GM23248 (cell line): ENCODE data around the gene RIMS1. TPM values are rescaled to one million over a fixed set of nuclear protein-coding genes. Genes with fewer than 3 reads are reported as not detected.

Source experiments
- DNase-seq: peaks from one replicate; pipeline ENCODE4 v3.0.0-alpha.2; 2015
- H2AFZ ChIP-seq: fragments of 200-600 bp; sonication (generic); 2 replicates; pipeline ENCODE4 v1.6.1; 2016; ENCODE audit warnings: antibody characterized with exemption
- H3F3A ChIP-seq: fragments of 200-600 bp; sonication (generic); 2 replicates; pipeline ENCODE4 v1.6.1; 2016; ENCODE audit warnings: mild to moderate bottlenecking, antibody characterized with exemption, mixed run types; ENCODE audit not compliant: insufficient read depth
- H3K27ac ChIP-seq: fragments of 200-600 bp; sonication (generic); 2 replicates; pipeline ENCODE4 v1.5.1; 2016; ENCODE audit warnings: mild to moderate bottlenecking
- H3K27me3 ChIP-seq: fragments of 200-600 bp; sonication (generic); replicated peaks from 2 replicates; pipeline ENCODE4 v1.6.1; 2016; ENCODE audit warnings: mild to moderate bottlenecking; ENCODE audit not compliant: insufficient read depth
- H3K36me3 ChIP-seq: fragments of 200-600 bp; sonication (generic); 2 replicates; pipeline ENCODE4 v1.6.1; 2016; ENCODE audit warnings: low read depth, mild to moderate bottlenecking
- H3K4me1 ChIP-seq: fragments of 200-600 bp; sonication (generic); 2 replicates; pipeline ENCODE4 v1.6.1; 2016; ENCODE audit warnings: mild to moderate bottlenecking; ENCODE audit not compliant: insufficient read depth
- H3K4me2 ChIP-seq: fragments of 200-600 bp; sonication (generic); one replicate; pipeline ENCODE4 v1.6.1; 2016; ENCODE audit warnings: mild to moderate bottlenecking; ENCODE audit not compliant: unreplicated experiment
- H3K4me3 ChIP-seq: fragments of 200-600 bp; sonication (generic); 2 replicates; pipeline ENCODE4 v1.5.1; 2016; ENCODE audit warnings: mild to moderate bottlenecking
- H3K79me2 ChIP-seq: fragments of 200-600 bp; sonication (generic); 2 replicates; pipeline ENCODE4 v1.6.1; 2016; ENCODE audit warnings: mild to moderate bottlenecking; ENCODE audit not compliant: insufficient read depth
- H3K9ac ChIP-seq: fragments of 200-600 bp; sonication (generic); 2 replicates; pipeline ENCODE4 v1.6.1; 2016; ENCODE audit warnings: mild to moderate bottlenecking
- H3K9me2 ChIP-seq: fragments of 200-600 bp; sonication (generic); 2 replicates; pipeline ENCODE4 v1.6.1; 2016; ENCODE audit warnings: mixed run types, mild to moderate bottlenecking, moderate library complexity; ENCODE audit not compliant: insufficient read depth
- H3K9me3 ChIP-seq: fragments of 200-600 bp; sonication (generic); one replicate; pipeline ENCODE4 v1.6.1; 2017; ENCODE audit warnings: low read depth
- H4K20me1 ChIP-seq: fragments of 200-600 bp; sonication (generic); 2 replicates; pipeline ENCODE4 v1.6.0; 2016; ENCODE audit not compliant: insufficient read depth
- EZH2 ChIP-seq: fragments of 200-600 bp; sonication (generic); IDR thresholded peaks from 2 replicates; pipeline ENCODE4 v1.6.1; 2018; ENCODE audit warnings: antibody characterized with exemption, mild to moderate bottlenecking; ENCODE audit not compliant: insufficient read depth, poor library complexity, severe bottlenecking
- EZH2phosphoT487 ChIP-seq: fragments of 200-600 bp; sonication (generic); IDR thresholded peaks from 2 replicates; pipeline ENCODE4 v1.6.1; 2018; ENCODE audit warnings: antibody characterized with exemption, moderate library complexity, mild to moderate bottlenecking, low read depth; ENCODE audit not compliant: insufficient read depth
- WGBS, 2 experiments: methylation state at CpG; one replicate each; pipeline ENCODE4 v1.1.6; 2015 to 2017; ENCODE audit warnings: low lambda C conversion rate in 2 of 2, low coverage in 1 of 2; ENCODE audit errors: missing lambda C conversion rate in 2 of 2; 5-methylcytosine and 5-hydroxymethylcytosine counted together
- in situ Hi-C: fragments of 300-500 bp; cut with MboI; formaldehyde crosslinking; loops from 2 replicates; pipeline ENCODE4 v1.15.0; 2020
- polyA plus RNA-seq: library from polyadenylated mRNA; unstranded; fragments of >200 nt; fragmentation: Nextera tagmentation; extraction: Ambion mirVana; gene quantifications from 2 replicates; pipeline ENCODE4 v1.2.1, GENCODE V29; 2016
- total RNA-seq: library from RNA; depleted of rRNA; stranded (reverse); fragments of >200 nt; shearing (Covaris generic); gene quantifications from 2 replicates; pipeline ENCODE4 v1.2.3, GENCODE V29; 2014

RIMS1 gene
- total and polyA plus RNA-seq, 2 experiments from 2014 or later: 1.8 to 10.6 TPM

GRCh38 chr6:72416744-72417465 lies 530.6 kb downstream of the RIMS1 start:
- TF ChIP-seq EZH2phosphoT487 (no peak), EZH2 (no peak)
- H3K36me3 ChIP-seq: no peaks in the 10 kb centered on the region
- in situ Hi-C loops: loop anchor here (10.0 kb wide), 2 partner anchors 168 to 768 kb away; no protein-coding TSS in a partner anchor
- no peaks in the 10 kb centered on the region for H3K9me3 ChIP-seq
- no peak overlapping the region for H3K9ac ChIP-seq
- no peak overlapping the region for H3K4me3 ChIP-seq
- H3K27me3 ChIP-seq: no peaks in the 10 kb centered on the region
- no peak overlapping the region for H2AFZ ChIP-seq
- WGBS, 2 experiments: 71 to 86% methylated on average over 6 of the region's 6 CpGs
- no peaks in the 10 kb centered on the region for H3K79me2 ChIP-seq
- H3K27ac ChIP-seq: no peak overlapping the region
- H3K4me1 ChIP-seq: peaks cover 57% of the 10 kb centered on the region
- no peak for DNase-seq
- no peaks in the 10 kb centered on the region for H4K20me1 ChIP-seq
- peaks cover 49% of the 10 kb centered on the region for H3F3A ChIP-seq
- H3K4me2 ChIP-seq: no peak overlapping the region
- no peaks in the 10 kb centered on the region for H3K9me2 ChIP-seq

- in situ Hi-C loops: loop anchor here (10.0 kb wide), 2 partner anchors 167 to 767 kb away; no protein-coding TSS in a partner anchor
- Histone ChIP-seq H3K4me1 (peaks cover 62% of the 10 kb centered on the region), H3F3A (peaks cover 57% of the 10 kb centered on the region), H3K27ac (peak overlapping the region; percentile 69), H3K4me3 (no peak overlapping the region), H3K27me3 (no peaks in the 10 kb centered on the region), H3K79me2 (no peaks in the 10 kb centered on the region), H3K9ac (no peak overlapping the region; the same call in 1 of the 2 replicates), H3K36me3 (no peaks in the 10 kb centered on the region), H3K4me2 (peak overlapping the region; percentile 69), H3K9me3 (no peaks in the 10 kb centered on the region), H4K20me1 (no peaks in the 10 kb centered on the region), H2AFZ (peak overlapping the region; percentile 63), H3K9me2 (no peaks in the 10 kb centered on the region)
- no peak for DNase-seq
- no peak for TF ChIP-seq EZH2
- TF ChIP-seq EZH2phosphoT487: no peak
- 58 to 59% methylated on average over 3 of the region's 3 CpGs for WGBS, 2 experiments
Measured at GRCh38 chr6:72417759-72418158, 531.4 kb downstream of the RIMS1 start.

GRCh38 chr6:72418495-72418894 lies 532.1 kb downstream of the RIMS1 start:
- Histone ChIP-seq H3K36me3 (no peaks in the 10 kb centered on the region), H3K4me3 (0 out of 2 replicates have a peak overlapping the region, but pooled peaks have one; percentile 13), H3K4me1 (peaks cover 69% of the 10 kb centered on the region), H2AFZ (peak overlapping the region; percentile 63), H3F3A (peaks cover 65% of the 10 kb centered on the region), H3K27me3 (no peaks in the 10 kb centered on the region), H3K27ac (peak overlapping the region; percentile 69), H3K9me3 (no peaks in the 10 kb centered on the region), H3K4me2 (peak overlapping the region; percentile 69), H3K9me2 (no peaks in the 10 kb centered on the region), H3K9ac (peak overlapping the region; percentile 34; the same call in 1 of the 2 replicates), H3K79me2 (no peaks in the 10 kb centered on the region), H4K20me1 (no peaks in the 10 kb centered on the region)
- WGBS, 2 experiments: 0 to 8% methylated on average over 5 of the region's 5 CpGs
- in situ Hi-C loops: loop anchor here (10.0 kb wide), 2 partner anchors 166 to 766 kb away; no protein-coding TSS in a partner anchor
- no peak for TF ChIP-seq EZH2
- no peak for TF ChIP-seq EZH2phosphoT487
- DNase-seq: peak; percentile 86

- in situ Hi-C loops: loop anchor here (10.0 kb wide), 2 partner anchors 165 to 765 kb away; no protein-coding TSS in a partner anchor
Measured at GRCh38 chr6:72419966-72420365, 533.6 kb downstream of the RIMS1 start.

More at GRCh38 chr6:72419966-72420365, 533.6 kb downstream of the RIMS1 start:
- Histone ChIP-seq H3K9ac (no peak overlapping the region), H3K4me1 (peaks cover 73% of the 10 kb centered on the region), H3K9me2 (no peaks in the 10 kb centered on the region), H3K36me3 (no peaks in the 10 kb centered on the region), H3K4me2 (no peak overlapping the region), H3K27ac (no peak overlapping the region), H4K20me1 (no peaks in the 10 kb centered on the region), H3K4me3 (no peak overlapping the region), H2AFZ (no peak overlapping the region), H3K79me2 (no peaks in the 10 kb centered on the region), H3K27me3 (no peaks in the 10 kb centered on the region), H3K9me3 (no peaks in the 10 kb centered on the region), H3F3A (peaks cover 80% of the 10 kb centered on the region)
- WGBS, 2 experiments: 81 to 85% methylated on average over 2 of the region's 2 CpGs
- TF ChIP-seq EZH2 (no peak), EZH2phosphoT487 (no peak)
- no peak for DNase-seq
